ENCODE results near the gene PUS3. TPM values are rescaled to one million over a fixed set of nuclear protein-coding genes. Genes with fewer than 3 reads are reported as not detected.

Gene PUS3
- total and polyA plus RNA-seq, 2 experiments from 2014 or later = 7.3 to 14.1 TPM

DNA sequence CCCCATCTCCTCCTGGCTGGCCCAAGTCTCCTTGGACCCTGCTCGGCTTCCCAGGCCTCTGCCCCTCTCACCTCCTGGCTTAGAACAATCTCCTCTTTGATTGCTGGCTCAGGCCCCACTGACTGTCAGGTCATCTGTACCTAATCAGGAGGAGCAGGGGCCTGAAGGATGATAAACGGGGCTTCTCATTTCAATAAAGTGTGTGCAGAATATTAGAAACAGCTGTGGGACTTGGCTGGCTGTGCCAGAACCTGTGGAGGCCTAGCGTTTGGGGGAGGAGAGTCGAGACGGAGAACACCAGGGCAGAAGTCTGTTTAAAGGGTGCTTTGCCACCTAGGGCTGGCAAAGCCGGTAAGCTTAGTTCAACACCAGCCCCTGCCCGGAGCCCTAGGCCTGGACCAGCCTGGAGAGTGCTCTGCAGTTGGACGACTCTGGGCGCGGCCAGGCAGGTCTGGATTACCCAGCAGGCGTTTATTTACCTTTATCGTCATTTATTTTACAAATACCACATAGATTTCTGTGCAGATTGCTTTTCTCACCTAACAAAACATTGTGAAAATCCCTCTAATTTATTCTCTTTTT is 32.7 kb upstream of the PUS3 start:
- TF ChIP-seq, protein P1, sequence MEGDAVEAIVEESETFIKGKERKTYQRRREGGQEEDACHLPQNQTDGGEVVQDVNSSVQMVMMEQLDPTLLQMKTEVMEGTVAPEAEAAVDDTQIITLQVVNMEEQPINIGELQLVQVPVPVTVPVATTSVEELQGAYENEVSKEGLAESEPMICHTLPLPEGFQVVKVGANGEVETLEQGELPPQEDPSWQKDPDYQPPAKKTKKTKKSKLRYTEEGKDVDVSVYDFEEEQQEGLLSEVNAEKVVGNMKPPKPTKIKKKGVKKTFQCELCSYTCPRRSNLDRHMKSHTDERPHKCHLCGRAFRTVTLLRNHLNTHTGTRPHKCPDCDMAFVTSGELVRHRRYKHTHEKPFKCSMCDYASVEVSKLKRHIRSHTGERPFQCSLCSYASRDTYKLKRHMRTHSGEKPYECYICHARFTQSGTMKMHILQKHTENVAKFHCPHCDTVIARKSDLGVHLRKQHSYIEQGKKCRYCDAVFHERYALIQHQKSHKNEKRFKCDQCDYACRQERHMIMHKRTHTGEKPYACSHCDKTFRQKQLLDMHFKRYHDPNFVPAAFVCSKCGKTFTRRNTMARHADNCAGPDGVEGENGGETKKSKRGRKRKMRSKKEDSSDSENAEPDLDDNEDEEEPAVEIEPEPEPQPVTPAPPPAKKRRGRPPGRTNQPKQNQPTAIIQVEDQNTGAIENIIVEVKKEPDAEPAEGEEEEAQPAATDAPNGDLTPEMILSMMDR (IDR thresholded peaks at IDR 0.05; ENCODE audit: poor library complexity) = no peak
- TF ChIP-seq EZH2phosphoT487 (IDR thresholded peaks at IDR 0.05; ENCODE audit: low read depth, severe bottlenecking, unreplicated experiment) (no peak), EZH2 (IDR thresholded peaks at IDR 0.05; ENCODE audit: borderline replicate concordance) (no peak)
- Histone ChIP-seq H3K9me3 (ENCODE audit: low read depth) (no peaks in the 10 kb centered on the region), H3K9me2 (replicated peaks; ENCODE audit: insufficient read depth) (no peaks in the 10 kb centered on the region), H3K4me1 (ENCODE audit: insufficient read depth) (peaks cover 5% of the 10 kb centered on the region), H3K36me3 (replicated peaks; ENCODE audit: insufficient read depth, low read depth) (no peaks in the 10 kb centered on the region), H3K4me3 (no peak overlapping the region), H4K20me1 (ENCODE audit: insufficient read depth, poor library complexity, severe bottlenecking) (no peaks in the 10 kb centered on the region), H3K27me3 (no peaks in the 10 kb centered on the region), H2AFZ (no peak overlapping the region), H3K4me2 (peak overlapping the region; percentile 47), H3K79me2 (no peaks in the 10 kb centered on the region), H3K27ac (peak overlapping the region; percentile 56)
- WGBS (ENCODE audit: low lambda C conversion rate, missing lambda C conversion rate) = 48% methylated on average over 12 of the region's 12 CpGs
- peak; percentile 45 for DNase-seq (ENCODE audit: low spot score)

DNA sequence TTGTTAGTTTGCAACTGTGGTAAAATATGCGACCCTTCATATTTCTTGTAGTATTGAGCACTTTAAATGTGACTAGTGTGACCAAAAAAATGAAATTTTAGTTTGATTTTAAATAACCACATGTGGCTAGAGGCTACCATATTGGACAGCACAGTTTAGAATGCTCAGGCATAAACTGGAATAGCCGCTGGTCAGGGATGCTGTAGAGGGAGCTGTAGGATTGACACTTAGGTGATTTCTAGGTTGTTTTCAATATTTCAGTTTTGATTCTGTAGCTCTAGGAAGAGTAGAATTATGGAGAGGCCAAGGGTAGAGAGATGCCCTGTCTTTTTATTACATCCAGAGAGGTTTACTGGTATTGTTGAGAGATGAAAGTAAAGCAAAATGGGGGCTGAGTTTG is 32.0 kb upstream of the PUS3 start:
- Histone ChIP-seq H3K4me1 (ENCODE audit: insufficient read depth) (peaks cover 5% of the 10 kb centered on the region), H2AFZ (no peak overlapping the region), H3K79me2 (no peaks in the 10 kb centered on the region), H3K27me3 (no peaks in the 10 kb centered on the region), H4K20me1 (ENCODE audit: insufficient read depth, poor library complexity, severe bottlenecking) (no peaks in the 10 kb centered on the region), H3K4me2 (peak overlapping the region; percentile 47), H3K9me2 (replicated peaks; ENCODE audit: insufficient read depth) (no peaks in the 10 kb centered on the region), H3K9me3 (ENCODE audit: low read depth) (no peaks in the 10 kb centered on the region), H3K4me3 (no peak overlapping the region), H3K27ac (peak overlapping the region; percentile 56), H3K36me3 (replicated peaks; ENCODE audit: insufficient read depth, low read depth) (no peaks in the 10 kb centered on the region)
- no peak for DNase-seq (ENCODE audit: low spot score)
- WGBS (ENCODE audit: low lambda C conversion rate, missing lambda C conversion rate) = 100% methylated on average over 2 of the region's 2 CpGs
- TF ChIP-seq EZH2 (IDR thresholded peaks at IDR 0.05; ENCODE audit: borderline replicate concordance) = no peak
- TF ChIP-seq EZH2phosphoT487 (IDR thresholded peaks at IDR 0.05; ENCODE audit: low read depth, severe bottlenecking, unreplicated experiment) = no peak
- TF ChIP-seq, protein P1 (IDR thresholded peaks at IDR 0.05; ENCODE audit: poor library complexity) = no peak

DNA sequence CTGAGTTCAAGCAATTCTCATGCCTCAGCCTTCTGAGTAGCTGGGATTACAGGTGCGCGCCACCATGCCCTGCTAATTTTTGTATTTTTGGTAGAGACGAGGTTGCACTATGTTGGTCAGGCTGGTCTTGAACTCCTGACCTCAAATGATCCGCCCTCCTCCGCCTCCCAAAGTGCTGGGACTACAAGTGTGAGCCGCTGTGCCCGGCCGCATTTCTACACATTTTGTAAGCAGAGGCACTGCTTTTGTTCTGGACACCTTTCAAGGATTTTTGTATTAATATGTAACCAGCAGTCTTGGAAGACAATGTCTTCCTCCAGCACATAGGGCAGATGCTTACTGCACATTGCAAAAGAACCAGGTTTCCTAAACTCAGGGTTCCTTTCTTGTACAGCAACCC is 31.5 kb upstream of the PUS3 start:
- no peaks in the 10 kb centered on the region for H3K79me2 ChIP-seq
- WGBS (ENCODE audit: low lambda C conversion rate, missing lambda C conversion rate) = 93% methylated on average over 8 of the region's 8 CpGs
- no peak for DNase-seq (ENCODE audit: low spot score)
- H3K27ac ChIP-seq = no peak overlapping the region
- H4K20me1 ChIP-seq (ENCODE audit: insufficient read depth, poor library complexity, severe bottlenecking) = no peaks in the 10 kb centered on the region
- no peaks in the 10 kb centered on the region for H3K27me3 ChIP-seq
- H3K4me2 ChIP-seq = no peak overlapping the region
- H3K36me3 ChIP-seq (replicated peaks; ENCODE audit: insufficient read depth, low read depth) = no peaks in the 10 kb centered on the region
- peaks cover 5% of the 10 kb centered on the region for H3K4me1 ChIP-seq (ENCODE audit: insufficient read depth)
- H2AFZ ChIP-seq = no peak overlapping the region
- H3K4me3 ChIP-seq = no peak overlapping the region
- H3K9me3 ChIP-seq (ENCODE audit: low read depth) = no peaks in the 10 kb centered on the region
- TF ChIP-seq, protein P1 (IDR thresholded peaks at IDR 0.05; ENCODE audit: poor library complexity) = no peak
- TF ChIP-seq EZH2 (IDR thresholded peaks at IDR 0.05; ENCODE audit: borderline replicate concordance) (no peak), EZH2phosphoT487 (IDR thresholded peaks at IDR 0.05; ENCODE audit: low read depth, severe bottlenecking, unreplicated experiment) (no peak)
- no peaks in the 10 kb centered on the region for H3K9me2 ChIP-seq (replicated peaks; ENCODE audit: insufficient read depth)

Measured in hepatocyte (in vitro differentiated cells).